HG02571 (cell line): ENCODE measurements around the gene SF3B1.
"Not testable (repeated sequence)": the region's sequence is repeated elsewhere in the genome, so short reads cannot be mapped to it uniquely, and the experiment has no call there.

Experiments used
- ATAC-seq: cut with Tn5 transposase; IDR thresholded peaks from one replicate; pipeline ENCODE4 v1.9.1; 2021; ENCODE audit warnings: mild to moderate bottlenecking, moderate library complexity; ENCODE audit not compliant: unreplicated experiment

SF3B1 gene, protein sequence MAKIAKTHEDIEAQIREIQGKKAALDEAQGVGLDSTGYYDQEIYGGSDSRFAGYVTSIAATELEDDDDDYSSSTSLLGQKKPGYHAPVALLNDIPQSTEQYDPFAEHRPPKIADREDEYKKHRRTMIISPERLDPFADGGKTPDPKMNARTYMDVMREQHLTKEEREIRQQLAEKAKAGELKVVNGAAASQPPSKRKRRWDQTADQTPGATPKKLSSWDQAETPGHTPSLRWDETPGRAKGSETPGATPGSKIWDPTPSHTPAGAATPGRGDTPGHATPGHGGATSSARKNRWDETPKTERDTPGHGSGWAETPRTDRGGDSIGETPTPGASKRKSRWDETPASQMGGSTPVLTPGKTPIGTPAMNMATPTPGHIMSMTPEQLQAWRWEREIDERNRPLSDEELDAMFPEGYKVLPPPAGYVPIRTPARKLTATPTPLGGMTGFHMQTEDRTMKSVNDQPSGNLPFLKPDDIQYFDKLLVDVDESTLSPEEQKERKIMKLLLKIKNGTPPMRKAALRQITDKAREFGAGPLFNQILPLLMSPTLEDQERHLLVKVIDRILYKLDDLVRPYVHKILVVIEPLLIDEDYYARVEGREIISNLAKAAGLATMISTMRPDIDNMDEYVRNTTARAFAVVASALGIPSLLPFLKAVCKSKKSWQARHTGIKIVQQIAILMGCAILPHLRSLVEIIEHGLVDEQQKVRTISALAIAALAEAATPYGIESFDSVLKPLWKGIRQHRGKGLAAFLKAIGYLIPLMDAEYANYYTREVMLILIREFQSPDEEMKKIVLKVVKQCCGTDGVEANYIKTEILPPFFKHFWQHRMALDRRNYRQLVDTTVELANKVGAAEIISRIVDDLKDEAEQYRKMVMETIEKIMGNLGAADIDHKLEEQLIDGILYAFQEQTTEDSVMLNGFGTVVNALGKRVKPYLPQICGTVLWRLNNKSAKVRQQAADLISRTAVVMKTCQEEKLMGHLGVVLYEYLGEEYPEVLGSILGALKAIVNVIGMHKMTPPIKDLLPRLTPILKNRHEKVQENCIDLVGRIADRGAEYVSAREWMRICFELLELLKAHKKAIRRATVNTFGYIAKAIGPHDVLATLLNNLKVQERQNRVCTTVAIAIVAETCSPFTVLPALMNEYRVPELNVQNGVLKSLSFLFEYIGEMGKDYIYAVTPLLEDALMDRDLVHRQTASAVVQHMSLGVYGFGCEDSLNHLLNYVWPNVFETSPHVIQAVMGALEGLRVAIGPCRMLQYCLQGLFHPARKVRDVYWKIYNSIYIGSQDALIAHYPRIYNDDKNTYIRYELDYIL

DNA sequence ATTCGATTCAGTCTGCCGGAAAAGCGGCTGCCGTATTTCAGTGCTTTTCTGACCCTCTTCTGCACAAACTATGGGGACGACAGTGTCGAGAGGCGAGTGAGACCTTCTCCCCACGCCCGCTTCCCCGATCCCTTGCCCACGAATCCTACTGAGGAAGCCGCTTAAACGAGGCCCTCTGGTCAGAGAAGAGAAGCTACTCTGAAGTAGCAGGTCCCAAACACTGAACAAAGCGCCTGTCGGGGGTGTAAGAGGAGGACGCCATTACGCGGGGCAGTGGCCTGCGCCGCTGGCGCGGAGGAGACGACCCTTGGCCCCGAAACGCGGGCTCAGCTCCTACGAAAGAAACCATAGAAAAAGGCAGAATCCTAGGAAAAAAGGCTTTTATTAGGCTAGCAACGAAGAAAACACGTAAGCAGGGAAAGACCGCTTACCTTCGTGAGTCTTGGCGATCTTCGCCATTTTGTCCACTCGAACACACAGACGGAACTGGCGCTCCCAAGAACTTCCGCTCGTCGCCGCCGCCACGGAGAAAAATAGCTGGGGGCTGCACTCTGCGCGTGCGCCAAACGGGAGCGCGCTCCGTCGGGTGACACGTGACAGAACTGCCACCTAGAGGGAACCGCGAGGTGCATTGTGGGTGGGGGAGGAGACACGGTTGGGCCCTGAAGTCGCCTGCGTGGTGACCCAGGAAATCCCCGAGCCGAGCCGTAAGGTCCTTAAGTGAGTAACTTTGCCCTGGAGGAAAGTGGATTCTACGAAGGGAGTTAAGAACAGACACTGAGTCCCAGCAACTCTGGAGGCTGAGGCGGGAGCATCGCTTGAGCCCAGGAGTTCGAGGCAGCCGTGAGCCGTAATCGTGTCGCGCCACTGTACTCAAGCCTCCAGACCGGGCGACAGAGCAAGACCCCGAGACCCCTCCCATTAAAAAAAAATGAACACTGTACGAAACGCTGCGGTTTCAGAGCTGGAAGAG lies at the start of gene SF3B1:
Gene SF3B1 (minus strand): TSS at position 488 of the 973 bp plus-strand sequence. CDS start 29 bp downstream, at position 459.
- peak; percentile 93 for ATAC-seq

- ATAC-seq, result not testable (repeated sequence)
Measured at GRCh38 chr2:197484248-197484647, 49.4 kb upstream of the SF3B1 start.

DNA sequence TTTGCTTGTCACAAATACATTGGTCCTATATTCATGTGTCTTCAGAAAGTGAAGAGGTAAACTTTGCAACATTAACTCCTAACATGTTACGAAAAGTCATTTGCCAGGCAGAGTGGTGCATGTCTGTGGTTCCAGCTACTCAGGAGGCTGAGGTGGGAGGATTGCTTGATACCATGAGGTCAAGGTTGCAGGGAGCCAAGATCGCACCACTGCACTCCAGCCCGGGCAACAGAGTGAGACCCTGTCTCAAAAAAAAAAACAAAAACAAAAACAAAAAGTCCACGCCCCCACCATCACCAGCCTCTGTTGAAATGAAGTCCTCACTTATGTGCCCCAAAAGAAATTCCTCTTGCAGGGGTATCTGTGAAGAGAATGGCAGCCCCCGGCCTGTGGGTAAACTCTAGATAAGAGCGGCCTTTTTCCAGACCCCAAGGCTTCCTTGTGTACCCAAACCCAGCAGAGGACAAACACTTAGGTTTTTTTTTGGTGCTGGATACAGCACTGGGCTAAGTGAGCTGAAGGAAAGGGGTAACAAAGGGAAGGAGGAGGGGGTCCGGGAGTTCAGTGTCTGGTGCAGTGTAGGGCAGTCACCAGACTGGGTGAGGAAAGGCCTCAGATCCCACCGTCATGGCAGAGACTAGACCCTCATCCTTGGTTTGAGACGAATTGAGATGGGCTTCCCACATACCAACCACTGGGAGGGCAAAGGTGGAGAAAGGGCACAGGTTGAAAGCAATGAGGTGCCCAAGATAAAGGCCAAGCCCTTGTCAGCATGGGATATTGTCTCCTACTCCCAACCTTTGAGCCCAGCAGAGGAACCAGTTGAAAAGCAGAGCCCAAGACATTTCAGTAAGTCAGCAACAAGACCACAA lies 45.6 kb upstream of the SF3B1 start:
- no peak for ATAC-seq

GRCh38 chr2:197477797-197478196 lies 43.0 kb upstream of the SF3B1 start:
- ATAC-seq, result no peak

GRCh38 chr2:197472166-197472565 lies 37.3 kb upstream of the SF3B1 start:
- ATAC-seq, result no peak

DNA sequence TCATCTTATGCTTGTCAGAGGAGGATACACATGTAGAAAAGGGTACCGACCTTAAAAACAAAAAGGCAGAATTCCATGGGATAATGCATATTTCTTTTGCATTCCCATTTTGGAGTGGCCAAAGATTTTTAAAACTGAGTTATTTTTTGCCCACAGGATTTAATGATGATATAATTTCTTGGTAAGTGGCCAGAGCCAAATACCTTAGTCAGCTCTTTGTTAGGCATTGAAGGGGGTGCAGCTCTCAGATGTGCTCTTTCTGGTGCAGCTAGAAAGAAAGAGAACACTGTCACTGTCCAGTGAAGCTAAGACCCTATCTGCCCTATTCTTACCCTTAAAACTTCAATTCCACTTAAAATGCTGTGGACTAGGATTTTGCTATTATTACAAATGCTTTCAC lies 29.3 kb upstream of the SF3B1 start:
- no peak for ATAC-seq

DNA sequence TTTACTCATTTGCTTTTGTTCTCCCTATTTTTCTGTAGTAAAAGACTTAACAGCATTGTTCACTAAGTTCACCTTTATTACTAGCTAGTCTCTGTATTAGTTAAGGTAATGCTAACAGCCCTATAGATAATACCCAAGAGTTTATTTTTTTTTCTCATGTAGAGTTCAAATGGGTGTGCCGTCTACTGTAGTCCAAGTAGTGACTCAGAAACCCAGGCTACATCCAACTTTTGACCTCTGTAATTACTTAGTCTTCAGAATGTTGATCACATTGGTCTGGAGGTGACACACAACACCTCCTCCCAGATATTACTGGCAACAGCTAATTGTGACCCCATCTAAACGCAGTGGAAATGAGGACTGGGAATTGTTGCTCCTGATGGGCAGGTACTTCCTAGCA lies 26.2 kb upstream of the SF3B1 start:
- ATAC-seq, result no peak

DNA sequence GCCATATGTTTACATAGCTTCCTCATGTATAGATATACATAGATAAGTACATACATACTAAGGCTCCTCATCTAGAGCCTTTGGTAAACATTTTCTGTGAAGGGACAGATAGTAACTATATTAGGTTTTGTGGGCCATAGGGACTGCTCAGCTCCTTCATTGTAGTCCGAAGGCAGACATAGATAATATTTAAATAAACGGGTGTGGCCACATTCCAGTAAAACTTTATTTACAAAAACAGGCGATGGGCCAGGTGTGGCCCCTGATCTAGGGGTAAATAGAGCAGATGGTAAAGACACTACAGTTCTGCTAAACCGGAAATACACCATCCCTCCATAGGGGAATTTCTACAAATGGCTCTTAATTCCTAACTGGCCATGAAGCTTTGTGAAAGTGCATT lies 25.8 kb upstream of the SF3B1 start:
- ATAC-seq, result no peak

DNA sequence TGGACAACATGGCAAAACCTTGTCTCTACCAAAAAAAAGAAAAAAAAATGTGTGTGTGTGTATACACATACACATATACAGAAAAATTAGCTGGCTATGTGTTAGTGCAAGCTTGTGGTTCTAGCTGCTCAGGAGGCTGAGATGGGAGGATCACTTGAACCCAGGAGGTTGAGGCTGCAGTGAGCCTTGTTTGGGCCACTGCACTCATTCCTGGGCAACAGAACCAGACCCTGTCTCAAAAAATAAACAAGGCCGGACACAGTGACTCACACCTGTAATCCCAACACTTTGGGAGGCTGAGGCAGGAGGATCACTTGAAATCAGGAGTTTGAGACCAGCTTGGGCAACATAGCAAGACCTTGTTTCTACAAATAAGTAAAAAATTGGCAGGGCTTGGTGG lies 20.6 kb upstream of the SF3B1 start:
- ATAC-seq, result no peak

DNA sequence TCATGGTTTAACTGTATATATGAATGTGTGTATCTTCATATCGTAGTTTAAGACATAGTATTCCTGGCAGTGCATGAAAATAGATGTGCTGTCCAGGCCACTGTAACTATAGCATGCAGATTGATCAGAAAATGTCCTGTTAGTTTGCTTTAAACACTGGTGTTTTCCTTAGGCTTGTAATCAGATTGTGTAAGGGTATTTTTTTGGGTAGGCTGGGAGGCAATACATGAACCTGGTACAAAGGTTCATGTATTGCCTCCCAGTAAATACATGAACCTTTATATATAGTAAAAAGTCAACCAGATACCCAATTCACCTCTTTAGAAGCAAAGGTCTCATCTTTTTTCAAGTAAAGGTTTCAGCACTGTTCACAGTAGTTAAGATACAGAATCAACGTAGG lies 20.1 kb upstream of the SF3B1 start:
- ATAC-seq, result no peak

DNA sequence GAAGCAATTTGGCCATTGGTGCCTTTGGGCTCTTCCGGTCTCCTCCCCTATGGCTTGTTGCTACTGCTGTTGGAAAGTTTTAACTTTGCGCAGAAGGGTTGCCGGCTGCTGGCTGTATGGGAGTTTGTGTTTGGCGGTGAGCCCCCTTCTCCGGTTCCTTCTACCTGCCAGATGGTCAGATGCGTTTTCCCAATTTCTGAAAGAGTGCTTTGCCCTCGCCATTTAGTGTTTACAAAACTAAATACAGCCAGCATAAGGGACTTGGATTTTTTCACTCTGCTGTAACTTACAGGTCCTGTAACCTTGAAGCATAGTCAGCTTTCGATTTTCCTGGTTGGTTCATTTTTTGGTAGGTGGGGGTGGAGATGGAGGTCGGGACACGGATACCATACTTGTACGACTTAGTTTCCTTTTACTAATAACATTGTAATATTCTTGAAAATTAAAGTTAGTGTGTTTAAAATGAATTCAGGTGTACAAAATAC lies 19.1 kb upstream of the SF3B1 start:
- ATAC-seq, result peak; percentile 32

DNA sequence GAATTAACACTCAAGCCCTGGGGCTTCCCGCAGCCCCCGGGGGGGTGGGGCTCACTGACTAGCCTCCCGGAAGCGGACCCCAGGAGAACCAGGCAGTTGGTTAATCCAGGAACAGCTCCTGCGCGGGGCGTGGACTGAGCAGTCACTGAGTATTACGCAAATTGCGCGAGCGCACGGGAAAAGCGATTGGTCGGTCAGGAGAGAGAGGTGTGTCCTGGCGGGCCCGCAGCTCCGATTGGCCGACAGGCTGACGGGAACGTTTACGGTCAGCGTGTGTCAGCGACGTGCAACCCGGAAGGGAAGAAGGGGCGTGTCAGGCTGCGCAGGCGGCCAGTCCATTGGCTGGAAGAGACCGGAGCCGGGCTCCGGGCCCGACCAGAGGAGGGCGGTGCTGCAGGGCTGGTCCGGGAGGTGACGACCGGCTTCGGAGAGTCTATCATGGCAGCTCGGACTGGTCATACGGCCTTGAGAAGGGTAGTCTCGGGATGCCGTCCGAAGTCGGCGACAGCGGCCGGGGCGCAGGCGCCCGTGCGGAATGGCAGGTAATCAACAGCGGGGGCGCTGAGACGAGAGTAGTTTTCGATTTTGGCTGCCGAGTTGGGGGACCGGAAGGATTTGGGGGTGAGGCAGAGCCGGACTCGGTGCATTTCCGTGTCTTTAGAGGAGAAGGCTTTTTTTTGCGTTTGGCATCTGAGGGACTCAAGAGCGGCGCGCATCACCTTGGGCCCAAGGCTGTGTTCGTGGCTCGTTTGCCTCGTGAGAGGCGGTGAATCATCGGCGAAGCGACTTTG lies 18.5 kb upstream of the SF3B1 start, which contains the start of gene COQ10B:
Gene COQ10B (plus strand): TSS at position 430 of the 791 bp plus-strand sequence. CDS start 9 bp downstream, at position 439.
- ATAC-seq, result peak; percentile 94

GRCh38 chr2:197452754-197453122 lies 17.9 kb upstream of the SF3B1 start:
- no peak for ATAC-seq

- not testable (repeated sequence) for ATAC-seq
Measured at GRCh38 chr2:197450935-197451358, 16.1 kb upstream of the SF3B1 start.

GRCh38 chr2:197450465-197450864 lies 15.6 kb upstream of the SF3B1 start:
- ATAC-seq, result no peak

DNA sequence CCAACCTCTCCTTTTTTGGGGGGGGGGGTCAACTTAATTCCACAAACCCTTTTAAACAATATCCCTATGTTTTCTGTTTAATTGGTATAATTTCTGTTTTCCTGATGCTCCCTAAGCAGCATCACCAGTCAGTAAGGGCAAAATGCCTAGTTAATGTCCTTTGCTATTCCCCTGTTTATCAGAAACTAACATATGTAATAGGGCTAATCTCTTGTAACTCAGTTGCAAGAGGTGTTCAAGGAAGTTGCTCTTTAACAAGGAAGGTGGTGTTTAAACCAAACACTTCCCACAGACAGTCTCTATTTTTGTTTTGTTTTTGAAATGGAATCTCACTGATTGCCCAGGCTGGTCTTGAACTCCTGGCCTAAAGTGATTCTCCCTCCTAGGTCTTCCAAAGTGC lies 12.0 kb upstream of the SF3B1 start:
- no peak for ATAC-seq

DNA sequence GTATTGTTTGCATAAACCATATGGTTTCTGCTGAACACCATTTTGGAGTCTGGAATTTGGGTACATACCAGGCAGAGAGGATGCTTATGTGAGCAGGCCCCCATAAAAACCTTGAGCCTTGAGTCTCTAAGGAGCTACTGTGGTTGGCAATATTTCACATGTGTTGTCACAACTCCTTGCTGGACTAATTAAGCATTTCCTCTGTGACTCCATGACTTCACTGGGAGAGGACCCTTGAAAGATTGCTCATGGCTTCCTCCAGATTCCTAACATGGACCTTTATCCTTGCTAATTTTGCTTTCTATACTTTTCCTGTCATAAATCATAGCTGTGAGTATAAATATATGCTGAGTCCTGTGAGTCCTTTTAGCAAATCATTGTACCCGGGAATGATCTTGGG lies 10.9 kb upstream of the SF3B1 start:
- no peak for ATAC-seq

DNA sequence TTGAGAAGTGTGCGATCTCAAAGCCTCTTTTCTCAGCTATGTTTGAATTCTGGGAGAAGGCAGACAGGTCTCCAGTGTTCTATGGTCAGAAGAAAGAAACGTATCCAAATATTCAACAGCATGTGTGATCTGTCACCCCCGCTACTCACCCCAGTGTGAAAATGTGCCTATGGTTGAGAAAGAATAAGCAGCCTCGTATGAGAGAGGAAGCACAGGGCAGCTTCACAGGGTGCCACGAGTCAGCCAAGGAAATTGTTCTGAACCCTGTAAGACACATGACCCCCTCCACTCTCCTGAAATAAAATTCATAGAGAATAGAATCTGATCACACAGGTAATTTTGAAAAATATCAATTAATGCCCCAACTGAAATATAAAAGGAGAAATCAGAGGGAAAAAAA lies 8.0 kb upstream of the SF3B1 start:
- no peak for ATAC-seq
